Umbilical cord (tissue), 2 donors: ENCODE results near the gene CPED1. TPM values are rescaled to one million over a fixed set of nuclear protein-coding genes. Genes with fewer than 3 reads are reported as not detected.
A peak's percentile ranks its signal among the peaks of the same experiment; 100 is the strongest.
"Not testable (repeated sequence)": the region's sequence is repeated elsewhere in the genome, so short reads cannot be mapped to it uniquely, and the experiment has no call there.

Experiments
- DNase-seq: peaks from one replicate; pipeline ENCODE4 v3.0.0-alpha.2; 2015; ENCODE audit warnings: low spot score
- total RNA-seq: library from RNA; depleted of rRNA; stranded (reverse); fragments of >200 nt; gene quantifications from one replicate; pipeline ENCODE4 v1.2.3, GENCODE V29; 2014; ENCODE audit warnings: low replicate concordance; ENCODE audit not compliant: insufficient read depth

The CPED1 gene
- total RNA-seq, 1 donor from 2014 or later = 64.8 TPM

DNA sequence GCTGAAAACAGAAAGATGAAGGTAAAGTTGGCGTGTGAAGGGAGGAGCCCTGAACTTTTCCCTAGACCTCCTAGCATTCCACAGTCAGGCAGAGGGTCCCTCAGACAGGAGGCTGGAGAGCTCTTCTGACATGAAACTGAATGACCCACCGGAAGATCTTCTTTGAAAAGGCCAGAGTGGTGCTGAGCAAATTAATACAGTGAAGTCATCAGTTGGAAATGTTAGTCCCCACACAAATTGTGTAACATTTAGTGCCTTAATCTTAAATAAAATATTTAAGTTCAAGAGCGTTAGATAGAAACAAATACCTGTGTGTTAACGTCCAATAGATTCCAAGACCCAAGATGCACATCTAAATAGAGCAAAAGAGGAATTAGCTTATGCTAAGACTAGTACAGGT is 291.3 kb downstream of the CPED1 start:
- no peak for DNase-seq

DNA sequence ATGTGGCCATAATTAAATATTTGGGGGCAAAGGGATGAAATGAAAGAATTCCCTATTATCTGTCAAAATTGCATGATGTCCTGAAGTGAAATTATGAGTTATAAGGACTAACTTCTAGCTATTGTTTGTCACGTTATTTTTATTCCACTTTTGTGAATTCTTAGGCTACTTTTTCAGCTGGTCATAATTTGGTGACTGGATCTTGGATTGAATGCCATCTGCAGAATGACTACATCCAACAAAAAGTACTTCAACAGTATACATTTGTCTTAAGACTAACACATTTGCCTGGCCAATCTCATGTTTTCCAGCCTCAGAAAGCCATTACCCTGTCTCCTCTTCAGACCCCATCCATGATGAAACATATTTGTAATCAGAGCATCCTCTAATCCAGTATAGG is 292.1 kb downstream of the CPED1 start:
- no peak for DNase-seq

DNA sequence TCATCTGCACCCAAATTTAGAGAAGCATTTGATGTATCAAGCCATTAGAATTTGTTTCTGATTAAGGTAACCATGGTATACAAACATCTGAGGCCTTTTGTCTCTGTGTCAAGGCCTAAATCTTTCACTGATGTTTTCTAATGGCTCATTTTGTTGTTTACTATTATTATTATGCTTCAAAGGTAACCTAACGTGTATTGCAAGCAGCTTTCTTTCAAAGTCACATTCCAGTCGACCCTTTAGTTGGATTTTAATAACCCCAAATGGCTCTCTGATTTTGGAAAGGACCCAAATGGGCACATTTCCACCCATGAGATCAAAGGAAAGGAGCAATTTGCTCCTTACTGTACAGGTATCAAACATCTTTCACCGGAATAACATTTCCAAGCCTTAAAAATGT is 293.6 kb downstream of the CPED1 start:
- no peak for DNase-seq

- DNase-seq = no peak
These were observed 296.7 kb downstream of the CPED1 start for GRCh38 chr7:121285066-121285667.

DNA sequence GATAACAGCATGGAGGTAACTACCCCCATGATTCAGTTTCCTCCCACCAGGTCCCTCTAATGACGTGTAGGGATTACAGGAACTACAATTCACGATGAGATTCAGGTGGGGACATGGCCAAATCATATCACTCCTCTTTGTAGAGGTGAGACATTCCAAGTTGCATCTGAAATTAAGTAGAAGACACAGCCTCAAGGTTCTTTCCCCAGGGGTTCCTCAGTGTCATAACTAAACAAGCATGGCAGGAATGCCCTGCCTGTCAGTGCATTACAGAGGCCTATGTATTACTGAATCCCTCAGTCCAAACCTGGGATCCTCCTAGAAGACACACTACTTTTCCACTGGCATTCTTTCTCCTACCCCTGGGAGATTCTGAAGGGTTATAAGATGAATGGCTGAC is 297.7 kb downstream of the CPED1 start:
- no peak for DNase-seq

- no peak for DNase-seq
These were observed 298.5 kb downstream of the CPED1 start for GRCh38 chr7:121286742-121287734.

DNA sequence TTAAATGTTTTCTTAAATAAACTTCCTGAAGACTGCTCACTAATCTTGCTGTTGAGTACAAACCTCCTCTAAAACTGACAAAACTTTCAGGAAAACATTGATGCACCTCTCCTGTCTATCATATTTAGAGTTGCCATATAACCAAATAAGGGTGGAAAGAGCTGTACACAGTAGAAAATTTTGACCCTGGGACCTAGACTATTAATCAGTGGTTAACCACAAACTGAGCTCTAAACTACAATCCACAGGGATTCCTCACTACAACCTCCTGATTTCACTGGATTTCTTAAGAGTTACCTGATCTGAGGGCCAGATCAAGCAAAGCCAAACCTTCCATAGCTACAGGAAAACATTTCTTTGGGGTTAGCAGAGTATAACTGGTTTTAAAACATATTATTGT is 300.4 kb downstream of the CPED1 start:
- no peak for DNase-seq

DNA sequence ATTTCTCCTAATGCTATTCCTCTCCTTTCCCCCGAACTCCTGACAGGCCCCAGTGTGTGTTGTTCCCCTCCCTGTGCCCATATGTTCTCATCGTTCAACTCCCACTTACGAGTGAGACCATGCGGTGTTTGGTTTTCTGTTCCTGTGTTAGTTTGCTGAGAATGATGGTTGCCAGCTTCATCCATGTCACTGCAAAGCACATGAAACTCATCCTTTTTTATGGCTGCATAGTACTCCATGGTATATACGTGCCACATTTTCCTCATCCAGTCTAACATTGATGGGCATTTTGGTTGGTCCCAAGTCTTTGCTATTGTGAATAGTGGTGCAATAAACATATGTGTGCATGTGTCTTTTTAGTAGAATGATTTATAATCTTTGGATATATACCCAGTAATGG is 301.4 kb downstream of the CPED1 start:
- not testable (repeated sequence) for DNase-seq

DNA sequence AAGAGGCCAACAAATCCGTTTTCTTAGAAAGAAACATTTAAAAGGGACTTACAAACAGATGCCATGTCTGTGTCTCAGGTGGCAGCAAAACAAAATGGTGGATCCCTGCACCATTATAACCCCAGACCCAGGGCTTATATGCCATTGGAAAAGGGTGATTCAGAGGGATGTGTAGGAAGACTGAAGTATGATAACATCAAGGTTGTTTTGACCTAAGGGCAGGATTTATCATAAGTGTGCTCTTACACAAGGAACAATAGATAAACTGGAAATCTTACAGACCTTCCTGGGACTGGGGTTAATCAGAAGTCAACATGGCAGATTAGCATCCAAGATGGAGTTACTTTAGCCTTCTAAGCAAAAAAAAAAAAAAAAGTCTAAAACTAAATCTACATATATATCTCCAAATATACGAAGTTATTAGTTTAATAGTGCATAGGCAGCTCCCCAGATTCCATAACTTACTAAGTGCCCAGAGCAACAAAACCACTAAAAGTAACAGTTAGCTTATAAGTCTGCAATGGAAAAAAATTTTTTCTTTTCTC is 306.0 kb downstream of the CPED1 start:
- no peak for DNase-seq

DNA sequence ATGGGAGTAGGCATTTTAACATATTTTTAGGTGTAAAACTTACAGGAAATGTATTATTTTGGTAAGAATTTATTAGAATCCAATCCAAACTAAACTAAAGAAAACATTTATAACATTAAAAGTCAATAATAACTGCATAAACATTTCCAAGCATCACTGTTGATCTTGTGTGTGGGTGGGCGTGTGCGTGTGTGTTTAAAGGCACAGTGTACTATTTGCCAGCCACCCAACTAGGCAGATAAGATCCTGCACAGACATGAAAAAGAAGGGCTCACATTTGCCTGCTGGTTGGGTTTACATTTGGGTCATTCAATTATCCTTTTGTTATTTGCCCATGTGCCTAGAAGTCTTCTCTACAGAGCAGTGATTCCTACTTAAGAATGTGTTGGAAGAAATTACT is 309.3 kb downstream of the CPED1 start:
- no peak for DNase-seq

DNA sequence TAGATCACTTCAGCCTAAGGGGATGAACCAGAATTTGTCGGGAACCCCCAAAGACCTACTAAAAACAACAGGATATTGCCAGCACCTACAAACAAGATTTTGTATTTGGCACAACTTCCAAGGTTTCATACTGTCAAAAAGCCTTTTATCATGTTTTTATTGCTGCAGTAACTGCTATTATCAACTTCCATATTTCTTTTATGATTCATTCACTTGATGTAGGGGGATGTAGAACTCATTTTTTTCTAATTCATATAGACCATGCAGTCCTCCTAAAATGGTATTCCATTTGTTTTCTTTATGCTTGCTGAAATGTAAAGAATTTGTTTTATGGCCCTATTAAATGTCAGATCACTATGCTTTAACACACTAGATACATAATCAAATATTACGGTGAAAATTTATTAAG is 310.3 kb downstream of the CPED1 start:
- peak; percentile 70 for DNase-seq

GRCh38 chr7:121300685-121301420 is 312.3 kb downstream of the CPED1 start:
- DNase-seq = no peak

DNA sequence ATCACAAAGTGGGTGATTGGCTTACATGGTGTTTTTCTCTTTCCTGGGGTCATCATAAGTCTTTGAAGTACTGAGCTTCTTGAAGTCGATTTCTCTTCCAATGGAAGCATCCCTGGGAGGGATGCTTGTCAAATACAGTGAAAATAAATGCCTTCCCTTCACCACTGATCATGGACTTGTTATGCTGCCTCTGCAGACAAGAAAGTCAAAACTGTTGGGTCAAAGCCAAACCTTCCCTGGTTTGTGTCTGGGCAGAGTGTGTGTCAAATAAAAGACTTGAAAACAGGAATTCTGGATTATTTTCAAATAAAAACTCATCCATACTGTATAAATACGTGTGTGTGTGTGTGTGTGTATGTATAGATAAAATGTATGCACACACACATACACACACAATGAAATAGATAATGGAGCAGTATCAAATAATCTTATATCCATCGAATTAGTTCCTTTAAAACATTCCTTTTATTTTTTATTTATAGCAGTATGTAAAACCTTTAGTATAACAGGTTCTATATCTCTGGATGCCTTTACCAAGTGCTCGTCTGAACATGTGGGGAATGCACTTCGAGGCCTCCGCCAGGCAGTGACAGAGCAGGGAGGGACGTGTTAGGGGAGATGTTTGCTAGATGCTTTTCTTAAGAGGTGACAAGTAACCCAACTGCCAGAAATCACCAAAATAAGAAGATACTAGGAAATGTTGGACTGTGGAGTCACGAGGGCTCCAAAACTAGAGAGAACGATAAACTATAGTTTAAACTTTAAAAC is 313.1 kb downstream of the CPED1 start:
- DNase-seq = peak; percentile 81

DNA sequence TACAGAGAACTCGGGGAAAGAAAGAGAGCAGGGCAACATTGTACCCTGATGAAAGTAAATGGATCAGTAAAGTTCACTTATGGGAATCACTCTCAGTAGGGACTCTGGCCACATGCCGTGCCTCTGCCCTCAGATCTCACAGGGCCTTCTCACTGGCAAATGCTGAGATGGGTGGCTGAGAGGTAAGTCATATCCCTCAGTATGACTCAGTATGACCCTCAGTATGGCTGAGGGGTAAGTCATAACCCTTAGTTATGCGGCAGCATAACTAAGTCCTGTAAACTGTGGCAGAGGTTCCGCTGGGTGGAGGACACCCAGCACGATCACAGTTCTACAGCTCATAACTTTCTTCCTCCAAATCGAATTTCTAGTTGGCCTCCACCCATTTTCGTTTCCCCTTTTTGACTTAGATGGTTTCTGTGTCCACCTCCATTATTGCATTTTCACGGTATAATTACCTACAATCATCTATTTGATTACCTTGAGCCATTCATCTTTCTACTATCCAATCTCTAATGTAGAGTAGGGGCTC is 313.8 kb downstream of the CPED1 start:
- no peak for DNase-seq

DNA sequence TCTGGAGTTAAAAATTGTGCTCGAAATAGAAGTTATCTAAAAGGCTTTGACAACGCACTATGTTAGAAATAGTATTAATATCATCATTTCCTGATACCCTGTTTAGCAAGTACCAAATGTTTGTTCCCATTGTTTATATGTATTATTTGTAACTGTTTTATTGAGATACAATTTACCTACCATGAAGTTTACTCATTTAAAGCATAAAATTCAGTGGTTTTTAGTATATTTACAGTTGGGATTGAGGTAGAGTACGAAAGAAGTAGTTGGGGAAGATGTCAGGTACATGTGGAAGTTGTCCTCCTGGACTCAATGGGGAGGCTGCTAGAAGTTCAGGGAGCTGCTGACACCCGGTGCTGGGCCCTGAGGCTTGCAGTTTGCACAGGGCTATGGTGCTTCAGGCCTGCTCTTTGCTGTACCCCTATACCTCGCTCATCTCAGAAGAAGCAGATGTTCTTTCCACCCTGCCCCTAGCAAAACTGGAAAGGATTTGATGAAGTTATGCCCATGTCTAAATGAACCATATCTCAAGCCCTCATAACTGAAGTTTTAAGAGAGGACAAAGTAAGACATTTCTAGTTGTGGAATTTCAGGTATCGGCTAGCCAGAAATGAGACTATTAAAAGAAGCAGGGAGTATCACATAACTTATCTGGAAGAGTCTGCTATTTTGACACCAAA is 315.1 kb downstream of the CPED1 start:
- DNase-seq = no peak

DNA sequence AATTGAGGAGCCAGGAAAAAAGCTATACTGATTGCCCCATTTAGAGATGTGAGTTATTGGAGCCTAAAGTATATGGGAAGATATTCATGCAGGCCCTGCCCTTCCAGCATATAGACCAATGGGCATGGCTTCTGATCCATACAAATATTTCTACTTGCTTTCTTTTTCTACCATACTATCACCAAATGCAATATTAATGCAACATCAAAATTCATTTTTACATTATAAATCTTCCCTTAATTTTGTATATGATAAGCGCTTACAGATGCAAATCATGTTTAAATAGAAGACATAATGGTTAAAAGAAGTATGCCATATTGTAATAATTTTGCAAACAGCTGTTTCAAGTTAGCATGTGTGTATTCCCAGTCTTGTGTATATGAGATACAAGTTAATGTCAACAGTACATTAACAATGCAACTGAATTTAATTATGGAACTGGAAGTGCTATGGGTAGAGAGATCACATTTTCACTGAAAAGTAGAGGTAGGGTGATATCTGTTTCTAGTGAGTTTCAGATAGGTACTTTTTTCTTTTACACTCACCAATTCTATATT is 315.7 kb downstream of the CPED1 start:
- no peak for DNase-seq

- no peak for DNase-seq
These were observed 316.6 kb downstream of the CPED1 start for GRCh38 chr7:121305109-121305508.

DNA sequence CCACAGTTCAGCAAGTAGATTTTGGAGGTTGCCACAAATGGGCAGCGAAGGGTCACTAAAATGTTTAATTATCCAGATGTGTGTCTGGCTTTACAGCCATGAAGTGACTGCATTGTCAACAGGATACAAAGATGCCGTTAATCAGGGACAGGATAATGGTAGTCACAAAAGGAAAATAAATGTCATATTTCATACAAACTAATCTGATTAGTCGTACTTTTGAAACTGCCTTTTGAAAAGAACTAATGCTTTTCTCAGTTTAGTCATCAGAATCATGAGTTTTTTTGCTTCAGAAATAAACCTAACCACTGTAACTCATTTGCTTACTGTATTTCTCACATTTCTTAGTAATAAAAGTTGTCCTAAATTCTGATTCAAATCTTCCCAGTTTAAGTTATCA is 318.1 kb downstream of the CPED1 start:
- DNase-seq = no peak

DNA sequence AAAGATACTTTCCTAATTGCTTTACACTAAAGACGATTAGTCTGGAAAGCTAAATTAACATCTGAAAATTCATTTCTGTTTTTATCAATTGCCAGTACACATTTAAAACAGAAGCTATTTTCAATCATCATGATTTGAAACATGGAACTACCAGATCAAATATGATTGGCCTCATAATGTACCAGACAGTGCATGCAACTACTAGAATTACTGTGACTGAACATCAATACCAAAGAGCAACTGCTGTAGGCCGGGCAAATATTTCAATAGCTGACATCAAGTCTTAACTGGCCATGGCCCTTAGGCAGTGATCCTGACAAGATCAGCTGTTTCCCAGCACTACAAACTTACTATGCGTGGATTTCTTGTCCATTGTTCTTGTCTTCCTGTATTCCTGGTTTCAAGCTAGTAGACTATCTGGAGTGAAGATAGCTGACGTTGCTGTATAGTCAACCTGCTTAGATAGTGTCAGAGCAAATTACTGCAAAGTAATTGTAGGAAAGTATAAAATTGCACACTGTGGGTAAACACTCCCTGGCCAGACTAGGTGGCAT is 318.6 kb downstream of the CPED1 start:
- DNase-seq = no peak
